ENCODE measurements around the gene TBCCD1.

DNA sequence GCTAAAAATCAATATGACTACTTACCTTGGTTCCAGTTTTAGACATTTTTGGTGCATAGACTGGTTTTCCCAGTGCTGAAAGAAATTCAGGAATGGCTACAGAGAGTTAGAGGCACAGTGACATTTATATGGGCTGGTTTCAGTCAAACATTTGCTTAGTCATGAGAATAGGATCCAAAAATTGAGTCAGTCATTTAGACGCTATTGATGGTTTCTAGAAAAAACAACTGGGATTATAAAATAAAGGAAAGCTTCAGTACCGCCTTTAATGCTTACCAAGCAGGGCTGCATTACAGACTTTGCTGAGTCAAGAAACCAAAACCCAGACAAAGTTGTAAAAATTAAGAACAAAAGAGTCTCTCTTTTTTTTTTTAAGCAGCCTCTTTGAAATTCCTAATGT lies 22.9 kb downstream of the TBCCD1 start, which contains the start of gene CRYGS:
- TF ChIP-seq CTCF (conservative IDR thresholded peaks at IDR 0.05) (no peak), ZFX (IDR thresholded peaks at IDR 0.05) (no peak)

All from C4-2B (cell line).